SK-N-SH (cell line): ENCODE results near the gene ANKRD33B. TPM values are rescaled to one million over a fixed set of nuclear protein-coding genes. Genes with fewer than 3 reads are reported as not detected.

ENCODE experiments used
- CTCF ChIA-PET: fragments of 300-600, 350-600 bp; formaldehyde crosslinking; extraction: SDS; loops from one replicate; lab custom pipeline; 2021; lab: Yijun Ruan, JAX
- POLR2A ChIA-PET: fragments of 350-600 bp; sonication (Branson Sonifier 250); formaldehyde crosslinking; extraction: SDS; loops from one replicate; lab custom pipeline; 2020; ENCODE audit warnings: antibody characterized with exemption, inconsistent platforms; lab: Yijun Ruan, JAX
- DNase-seq: peaks from one replicate; pipeline ENCODE4 v3.0.0; 2012
- H2AFZ ChIP-seq: fragments of 200-600 bp; sonication (generic); 2 replicates; pipeline ENCODE4 v1.8.1; 2016; ENCODE audit warnings: antibody characterized with exemption, mild to moderate bottlenecking, low read depth
- H3F3A ChIP-seq: fragments of 200-600 bp; sonication (generic); replicated peaks from 2 replicates; pipeline ENCODE3; 2016; ENCODE audit warnings: antibody characterized with exemption, mild to moderate bottlenecking; ENCODE audit not compliant: insufficient read depth
- H3K27ac ChIP-seq, 2 experiments: fragments of 200-500 bp in 1 of 2; fragments of 200-600 bp in 1 of 2; sonication (Bioruptor generic) in 1 of 2; sonication (generic), shearing (Covaris generic) in 1 of 2; 2 replicates each; pipeline versions ENCODE4 v1.5.1 to v1.6.1; 2014 to 2016; ENCODE audit warnings: low read depth in 2 of 2, inconsistent platforms in 1 of 2, low read length in 1 of 2, mild to moderate bottlenecking in 1 of 2, mixed read lengths in 1 of 2
- H3K27me3 ChIP-seq: fragments of 200-600 bp; sonication (generic), shearing (Covaris generic); 2 replicates; pipeline ENCODE4 v1.6.1; 2016; ENCODE audit warnings: mixed run types; ENCODE audit not compliant: insufficient read depth
- H3K36me3 ChIP-seq, 2 experiments: fragments of 200-500 bp in 1 of 2; fragments of 200-600 bp in 1 of 2; sonication (Bioruptor generic) in 1 of 2; sonication (generic) in 1 of 2; replicated peaks in 1 of 2; 2 replicates each; pipeline versions ENCODE3 to v1.5.1; 2014 to 2016; ENCODE audit warnings: low read length in 1 of 2, mild to moderate bottlenecking in 1 of 2; ENCODE audit not compliant: insufficient read depth in 2 of 2, control insufficient read depth in 1 of 2
- H3K4me1 ChIP-seq, 2 experiments: fragments of 200-500 bp in 1 of 2; fragments of 200-600 bp in 1 of 2; sonication (Bioruptor generic) in 1 of 2; sonication (generic), shearing (Covaris generic) in 1 of 2; 2 replicates each; pipeline versions ENCODE4 v1.5.1 to v1.6.1; 2014 to 2016; ENCODE audit warnings: low read depth in 1 of 2, low read length in 1 of 2, mixed run types in 1 of 2; ENCODE audit not compliant: insufficient read depth in 2 of 2, control insufficient read depth in 1 of 2
- H3K4me2 ChIP-seq: fragments of 200-600 bp; sonication (generic), shearing (Covaris generic); 2 replicates; pipeline ENCODE4 v1.6.1; 2017; ENCODE audit warnings: mixed run types
- H3K4me3 ChIP-seq, 2 experiments: fragments of 200-500 bp in 1 of 2; fragments of 200-600 bp in 1 of 2; sonication (Bioruptor generic) in 1 of 2; sonication (generic), shearing (Covaris generic) in 1 of 2; 2 replicates each; pipeline versions ENCODE4 v1.5.1 to v1.8.1; 2014 to 2016; ENCODE audit warnings: low read depth in 2 of 2, inconsistent platforms in 1 of 2, low read length in 1 of 2, mild to moderate bottlenecking in 1 of 2, mixed read lengths in 1 of 2, moderate library complexity in 1 of 2
- H3K79me2 ChIP-seq: fragments of 200-600 bp; sonication (generic); 2 replicates; pipeline ENCODE4 v1.8.1; 2017; ENCODE audit warnings: mild to moderate bottlenecking; ENCODE audit not compliant: insufficient read depth
- H3K9ac ChIP-seq: fragments of 200-600 bp; sonication (generic); 2 replicates; pipeline ENCODE4 v1.6.1; 2017; ENCODE audit warnings: mixed run types
- H3K9me2 ChIP-seq: fragments of 200-600 bp; sonication (generic); 2 replicates; pipeline ENCODE4 v1.6.1; 2017; ENCODE audit warnings: mixed run types
- H3K9me3 ChIP-seq: fragments of 200-600 bp; sonication (generic); 2 replicates; pipeline ENCODE4 v1.6.1; 2017; ENCODE audit warnings: mixed run types, mild to moderate bottlenecking, moderate library complexity
- H4K20me1 ChIP-seq: fragments of 200-600 bp; sonication (generic); 2 replicates; pipeline ENCODE4 v1.6.1; 2017; ENCODE audit warnings: mild to moderate bottlenecking, mixed run types; ENCODE audit not compliant: insufficient read depth
- CHD2 ChIP-seq: fragments of 150-350 bp; IDR thresholded peaks from 2 replicates; pipeline ENCODE4 v1.6.1; 2018; ENCODE audit warnings: low read length; ENCODE audit not compliant: partially characterized antibody
- FOSL2 ChIP-seq: IDR thresholded peaks from 2 replicates; pipeline ENCODE4 v1.4.0; 2012; ENCODE audit warnings: low read depth, mild to moderate bottlenecking, moderate library complexity, borderline replicate concordance
- GATA2 ChIP-seq: sonication (generic); formaldehyde crosslinking; IDR thresholded peaks from 2 replicates; pipeline ENCODE4 v1.5.0; 2020; ENCODE audit warnings: mild to moderate bottlenecking, missing genetic modification reagents
- IRF3 ChIP-seq: fragments of 150-350 bp; IDR thresholded peaks from 2 replicates; pipeline ENCODE4 v1.6.1; 2016; ENCODE audit warnings: mild to moderate bottlenecking, low read depth, low read length
- JUND ChIP-seq: IDR thresholded peaks from 2 replicates; pipeline ENCODE4 v1.4.0; 2012
- MEF2A ChIP-seq: IDR thresholded peaks from 2 replicates; pipeline ENCODE4 v1.4.0; 2012; ENCODE audit warnings: low read depth, borderline replicate concordance
- MXI1 ChIP-seq: IDR thresholded peaks from 2 replicates; pipeline ENCODE4 v1.6.1; 2012; ENCODE audit warnings: mild to moderate bottlenecking, low read depth, low read length, improper control_type of control experiment
- NFIC ChIP-seq: IDR thresholded peaks from 2 replicates; pipeline ENCODE4 v1.4.0; 2012; ENCODE audit warnings: borderline replicate concordance
- POLR2AphosphoS5 ChIP-seq: IDR thresholded peaks from 2 replicates; pipeline ENCODE4 v1.6.1; 2012; ENCODE audit warnings: low read depth, low read length
- RFX5 ChIP-seq: IDR thresholded peaks from 2 replicates; pipeline ENCODE4 v1.6.1; 2012; ENCODE audit warnings: mild to moderate bottlenecking, improper control_type of control experiment, low read length
- TAF1 ChIP-seq: IDR thresholded peaks from 2 replicates; pipeline ENCODE4 v1.6.1; 2012; ENCODE audit warnings: low read depth, mild to moderate bottlenecking, low read length, moderate library complexity, borderline replicate concordance
- WGBS: methylation state at CpG from one replicate; pipeline ENCODE4 v1.1.6; 2017; ENCODE audit warnings: low lambda C conversion rate; 5-methylcytosine and 5-hydroxymethylcytosine counted together
- polyA plus RNA-seq, 3 experiments: library from polyadenylated mRNA; depleted of rRNA; stranded (reverse); fragments of >200 nt; gene quantifications; 2 replicates each; pipeline ENCODE4 v1.2.3, GENCODE V29; 2012

ANKRD33B gene
- polyA plus RNA-seq, 1 of the 3 experiments (the other 2 are of a cell fraction), result 1.8 TPM

DNA sequence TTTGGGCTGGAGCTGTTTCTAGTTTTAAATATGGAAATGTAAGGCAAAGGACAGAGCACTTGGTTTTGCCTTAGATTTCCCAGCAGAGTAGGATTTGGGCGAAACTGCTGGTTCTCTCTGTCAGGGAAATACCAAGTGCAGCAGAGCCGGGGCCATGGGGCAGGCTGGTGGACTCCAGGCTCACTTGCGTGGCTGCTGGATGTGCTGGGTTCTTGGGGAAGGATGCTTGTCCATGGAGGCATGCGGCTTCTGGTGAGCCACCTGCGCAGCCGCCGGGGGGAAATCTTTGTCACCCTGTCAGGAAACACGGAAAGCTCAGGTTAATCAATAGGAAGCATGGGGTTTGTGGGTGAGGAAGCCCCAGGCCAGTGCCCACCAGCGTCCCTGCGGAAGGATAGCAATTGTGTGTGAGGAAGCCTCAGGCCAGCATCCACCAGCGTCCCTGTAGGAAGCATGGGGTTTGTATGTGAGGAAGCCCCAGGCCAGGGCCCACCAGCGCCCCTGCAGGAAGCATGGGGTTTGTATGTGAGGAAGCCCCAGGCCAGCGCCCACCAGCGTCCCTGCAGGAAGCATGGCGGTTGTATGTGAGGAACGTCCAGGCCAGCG lies 117.1 kb downstream of the ANKRD33B start:
- Histone ChIP-seq H3K27ac (no peak overlapping the region), H3K4me2 (no peak overlapping the region)
- TF ChIP-seq FOSL2 (no peak), TAF1 (no peak), MXI1 (no peak), MEF2A (no peak), IRF3 (no peak), POLR2AphosphoS5 (no peak), RFX5 (no peak), JUND (no peak), GATA2 (CRISPR knock-in tag) (no peak), CHD2 (no peak)
- TF ChIP-seq, all 33 proteins: peak for 0
- Histone ChIP-seq H4K20me1 (no peaks in the 10 kb centered on the region), H3K9me2 (no peaks in the 10 kb centered on the region), H3K79me2 (no peaks in the 10 kb centered on the region; the same call in 1 of the 2 replicates), H2AFZ (no peak overlapping the region), H3K36me3 (peaks cover 25 to 32% of the 10 kb centered on the region in 2 experiments), H3K27me3 (no peaks in the 10 kb centered on the region), H3K4me1 (peaks cover 0 to 14% of the 10 kb centered on the region in 2 experiments; a peak in 1 of 4 replicates), H3K4me3 (no peak overlapping the region), H3K9ac (no peak overlapping the region), H3K9me3 (no peaks in the 10 kb centered on the region), H3F3A (peaks cover 3% of the 10 kb centered on the region)
- WGBS, result over 99% methylated on average over 10 of the region's 17 CpGs
- ChIA-PET CTCF (interaction anchor here (1.8 to 2.7 kb wide), 2 partner anchors 9 to 14 kb away, joined by 5 to 10 read pairs; no protein-coding TSS in a partner anchor), POLR2A (no interaction called here)
- no peak for DNase-seq

DNA sequence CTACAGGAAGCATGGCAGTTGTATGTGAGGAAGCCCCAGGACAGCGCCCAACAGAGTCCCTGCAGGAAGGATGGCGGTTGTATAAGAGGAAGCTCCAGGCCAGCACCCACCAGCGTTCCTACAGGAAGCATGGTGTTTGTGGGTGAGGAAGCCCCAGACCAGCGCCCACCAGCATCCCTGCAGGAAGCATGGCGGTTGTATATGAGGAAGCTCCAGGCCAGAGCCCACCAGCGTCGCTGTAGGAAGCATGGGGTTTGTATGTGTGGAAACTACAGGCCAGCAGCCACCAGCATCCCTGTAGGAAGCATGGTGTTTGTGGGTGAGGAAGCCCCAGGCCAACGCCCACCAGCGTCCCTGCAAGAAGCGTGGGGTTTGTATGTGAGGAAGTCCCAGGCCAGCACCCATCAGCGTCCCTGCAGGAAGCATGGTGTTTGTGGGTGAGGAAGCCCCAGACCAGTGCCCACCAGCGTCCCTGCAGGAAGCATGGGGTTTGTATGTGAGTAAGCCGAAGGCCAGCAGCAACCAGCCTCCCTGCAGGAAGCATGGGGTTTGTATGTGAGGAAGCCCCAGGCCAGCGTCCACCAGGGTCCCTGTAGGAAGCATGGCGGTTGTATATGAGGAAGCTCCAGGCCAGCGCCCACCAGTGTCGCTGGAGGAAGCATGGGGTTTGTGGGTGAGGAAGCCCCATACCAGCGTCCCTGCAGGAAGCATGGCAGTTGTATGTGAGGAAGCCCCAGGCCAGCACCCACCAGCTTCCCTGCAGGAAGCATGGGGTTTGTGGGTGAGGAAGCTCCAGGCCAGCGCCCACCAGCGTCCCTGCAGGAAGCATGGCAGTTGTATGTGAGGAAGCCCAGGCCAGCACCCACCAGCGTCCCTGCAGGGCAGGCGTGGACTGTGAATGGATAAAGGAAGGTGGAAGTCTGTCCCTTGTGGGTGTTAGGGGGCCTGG lies 118.1 kb downstream of the ANKRD33B start:
- no peak for DNase-seq
- Histone ChIP-seq H3K79me2 (no peaks in the 10 kb centered on the region; the same call in 1 of the 2 replicates), H3K9me2 (no peaks in the 10 kb centered on the region), H3K9me3 (0 out of 2 replicates have a peak, but pooled peaks cover under 1% of the 10 kb centered on the region), H3K4me3 (no peak overlapping the region), H3F3A (peaks cover 3% of the 10 kb centered on the region), H3K27me3 (no peaks in the 10 kb centered on the region), H3K9ac (no peak overlapping the region), H3K36me3 (peaks cover 22 to 32% of the 10 kb centered on the region in 2 experiments), H4K20me1 (no peaks in the 10 kb centered on the region), H3K27ac (no peak overlapping the region), H3K4me1 (peaks cover 0 to 8% of the 10 kb centered on the region in 2 experiments; a peak in 1 of 4 replicates), H3K4me2 (no peak overlapping the region), H2AFZ (no peak overlapping the region)
- TF ChIP-seq FOSL2, result no peak
- TF ChIP-seq NFIC, result no peak
- ChIA-PET POLR2A (no interaction called here), CTCF (interaction anchor here (1.4 to 2.7 kb wide), 3 partner anchors 8 to 229 kb away, joined by 3 to 10 read pairs (median 5); no protein-coding TSS in a partner anchor)
- 93% methylated on average over 18 of the region's 22 CpGs for WGBS
